ENCODE data around the gene MS4A2.
"Not testable (repeated sequence)": the region's sequence is repeated elsewhere in the genome, so short reads cannot be mapped to it uniquely, and the experiment has no call there.

Gene MS4A2

DNA sequence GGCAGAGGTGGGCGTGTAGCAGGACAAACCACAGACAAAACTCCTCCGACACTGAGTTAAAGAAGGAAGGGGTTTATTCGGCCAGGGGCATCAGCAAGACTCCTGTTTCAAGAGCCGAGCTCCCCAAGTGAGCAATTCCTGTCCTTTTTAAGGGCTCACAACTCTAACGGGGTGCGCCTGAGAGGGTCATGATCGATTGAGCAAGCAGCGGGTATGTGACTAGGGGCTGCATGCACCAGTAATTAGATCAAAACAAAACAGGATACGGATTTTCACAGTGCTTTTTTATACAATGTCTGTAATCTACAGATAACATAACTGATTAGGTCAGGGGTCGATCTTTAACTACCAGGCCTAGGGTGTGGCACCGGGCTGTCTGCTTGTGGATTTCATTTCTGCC is 12.9 kb downstream of the MS4A2 start:
- not testable (repeated sequence) for DNase-seq (ENCODE audit: low spot score)

DNA sequence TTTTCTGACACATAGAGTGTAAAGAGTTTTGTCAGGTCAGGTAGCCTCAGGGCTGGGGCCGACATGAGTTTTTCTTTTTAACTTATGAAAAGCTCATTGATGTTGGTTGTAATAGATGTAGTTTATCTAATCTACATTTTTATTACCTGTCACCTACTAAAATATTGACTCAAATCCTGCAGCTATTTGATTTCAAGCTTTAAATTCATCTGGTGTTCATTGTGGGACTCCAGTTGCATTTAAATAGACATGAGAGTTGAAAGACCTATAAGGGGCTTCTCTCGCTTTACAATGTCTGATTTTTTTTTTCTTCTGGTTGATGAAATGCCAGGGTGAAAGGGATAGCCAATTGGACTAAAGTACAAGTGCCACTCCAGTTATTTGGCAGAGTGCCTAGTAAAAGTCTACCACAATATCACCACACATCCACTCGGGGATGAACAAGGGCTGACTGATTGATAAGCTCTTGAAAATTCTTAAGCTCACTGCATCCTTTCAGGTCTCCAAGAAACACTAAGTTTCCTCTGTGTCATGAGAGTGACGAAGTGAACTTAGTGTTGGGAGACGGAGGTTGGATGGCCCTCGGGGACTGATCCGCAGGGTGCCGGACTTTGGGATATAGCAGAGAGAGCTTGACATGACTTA is 16.1 kb downstream of the MS4A2 start:
- not testable (repeated sequence) for DNase-seq (ENCODE audit: low spot score)

DNA sequence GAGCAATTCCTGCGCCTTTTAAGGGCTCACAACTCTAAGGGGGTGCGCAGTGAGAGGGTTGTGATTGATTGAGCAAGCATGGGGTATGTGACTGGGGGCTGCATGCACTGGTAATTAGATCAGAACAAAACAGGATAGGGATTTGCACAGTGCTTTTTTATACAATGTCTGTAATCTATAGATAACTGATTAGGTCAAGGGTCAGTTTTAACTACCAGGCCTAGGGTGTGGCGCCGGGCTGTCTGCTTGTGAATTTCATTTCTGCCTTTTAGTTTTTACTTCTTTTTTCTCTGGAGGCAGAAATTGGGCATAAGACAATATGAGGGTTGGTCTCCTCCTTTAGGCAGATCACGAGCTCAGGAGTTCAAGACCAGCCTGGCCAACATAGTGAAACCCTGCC is 20.2 kb downstream of the MS4A2 start:
- not testable (repeated sequence) for DNase-seq (ENCODE audit: low spot score)

DNA sequence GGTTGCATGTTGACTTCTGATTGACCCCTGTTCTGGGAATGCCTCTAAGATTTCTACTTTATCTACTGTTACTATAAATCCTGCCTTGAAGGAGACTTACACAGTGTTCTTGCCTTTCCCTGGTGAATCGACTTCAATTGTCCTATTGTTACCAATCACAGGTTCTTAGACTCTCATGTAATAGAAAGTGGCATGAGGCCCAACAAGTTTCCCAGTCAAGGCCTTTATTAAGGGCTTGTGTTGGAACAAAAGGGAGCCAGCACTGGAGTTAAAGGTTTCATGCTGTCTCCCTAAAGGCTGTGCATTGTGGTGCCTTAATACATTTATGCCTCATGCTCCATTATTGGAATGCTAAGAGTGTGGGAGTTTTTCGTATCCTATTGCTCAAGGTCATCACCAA is 23.3 kb downstream of the MS4A2 start:
- no peak for DNase-seq (ENCODE audit: low spot score)

DNA sequence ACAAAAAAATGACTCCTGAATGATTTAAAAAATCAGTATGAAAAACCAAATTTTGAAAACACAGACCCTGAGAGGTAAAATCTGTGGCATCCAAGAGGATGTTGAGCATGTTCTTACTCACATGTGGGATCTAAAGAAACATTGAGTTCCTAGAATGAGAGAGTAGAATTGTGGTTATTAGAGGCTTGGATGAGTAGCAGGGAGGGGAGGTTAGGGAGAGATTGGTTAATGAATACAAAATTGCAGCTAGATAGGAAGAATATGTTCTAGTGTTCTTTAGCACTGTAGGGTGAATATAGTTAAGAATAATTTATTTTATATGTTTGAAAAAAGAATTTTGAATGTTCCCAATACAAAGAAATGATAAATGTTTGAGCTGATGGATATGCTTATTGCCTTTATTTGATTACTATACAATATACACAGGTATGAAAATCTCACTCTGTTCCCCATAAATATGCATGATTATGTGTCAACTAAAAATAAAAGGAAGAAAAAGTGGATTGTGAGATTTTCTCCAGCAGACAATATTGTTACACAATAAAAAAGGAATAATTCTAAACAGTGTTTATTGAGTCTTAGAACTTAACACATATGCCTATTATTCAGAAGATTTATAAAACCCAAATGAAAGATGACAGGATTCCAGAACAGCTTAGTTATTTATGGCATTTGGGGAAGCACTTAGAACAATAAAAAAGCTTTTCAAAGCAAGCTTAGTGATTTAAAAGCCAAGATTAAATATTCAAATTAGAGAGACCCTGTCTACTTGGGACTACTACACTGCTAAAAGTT is 28.7 kb downstream of the MS4A2 start:
- DNase-seq (ENCODE audit: low spot score) = no peak

DNA sequence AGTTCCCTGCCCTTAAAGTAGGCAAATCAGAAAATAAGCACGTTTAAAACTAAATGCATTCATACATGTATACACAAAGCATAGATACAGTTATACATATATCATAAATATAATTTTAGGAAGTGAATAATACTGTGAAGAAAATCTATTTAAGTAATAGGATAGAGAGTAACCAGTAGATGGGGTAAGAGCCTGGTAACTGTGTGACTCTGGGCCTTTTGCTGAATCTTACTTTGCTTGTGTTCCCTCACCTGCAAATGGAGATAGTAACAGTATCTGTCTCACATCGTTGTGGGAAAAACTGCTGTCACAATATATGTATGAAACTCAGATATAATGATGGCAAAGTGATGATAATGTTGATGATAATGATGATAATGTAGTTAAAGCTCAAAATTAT is 29.9 kb downstream of the MS4A2 start:
- DNase-seq (ENCODE audit: low spot score) = no peak

DNA sequence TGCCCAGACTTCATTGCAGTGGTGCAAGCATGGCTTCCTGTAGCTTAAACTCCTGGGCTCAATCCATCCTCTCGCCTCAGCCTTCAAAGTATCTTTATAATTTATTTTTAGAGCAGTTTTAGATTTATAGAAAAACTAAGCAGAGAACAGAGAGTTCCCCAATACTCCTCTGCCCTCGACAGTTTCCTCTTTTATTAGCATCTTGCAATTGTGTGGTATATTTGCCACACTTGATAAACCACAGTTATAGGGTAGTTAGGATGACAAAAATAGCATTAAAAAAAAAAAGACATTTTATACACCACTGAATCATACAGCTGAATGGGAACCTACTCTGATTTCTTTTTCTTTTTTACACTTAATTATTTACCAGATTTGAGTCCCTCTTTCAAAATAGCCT is 31.2 kb downstream of the MS4A2 start:
- DNase-seq (ENCODE audit: low spot score) = no peak

DNA sequence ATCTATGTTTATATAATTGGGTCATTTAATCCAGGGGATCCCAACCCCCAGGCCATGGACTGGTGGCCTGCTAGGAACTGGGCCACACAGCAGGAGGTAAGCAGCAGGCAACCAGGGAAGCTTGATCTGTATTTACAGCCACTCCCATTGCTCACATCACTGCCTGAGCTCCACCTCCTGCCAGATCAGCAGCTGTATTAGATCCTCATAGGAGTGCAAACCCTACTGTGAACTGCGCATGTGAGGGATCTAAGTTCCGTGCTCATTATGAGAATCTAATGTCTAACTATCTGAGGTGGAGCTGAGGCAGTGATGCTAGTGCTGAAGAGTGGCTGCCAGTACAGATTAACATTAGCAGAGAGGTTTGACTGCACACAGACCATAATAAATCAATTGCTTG is 32.8 kb downstream of the MS4A2 start:
- no peak for DNase-seq (ENCODE audit: low spot score)

DNA sequence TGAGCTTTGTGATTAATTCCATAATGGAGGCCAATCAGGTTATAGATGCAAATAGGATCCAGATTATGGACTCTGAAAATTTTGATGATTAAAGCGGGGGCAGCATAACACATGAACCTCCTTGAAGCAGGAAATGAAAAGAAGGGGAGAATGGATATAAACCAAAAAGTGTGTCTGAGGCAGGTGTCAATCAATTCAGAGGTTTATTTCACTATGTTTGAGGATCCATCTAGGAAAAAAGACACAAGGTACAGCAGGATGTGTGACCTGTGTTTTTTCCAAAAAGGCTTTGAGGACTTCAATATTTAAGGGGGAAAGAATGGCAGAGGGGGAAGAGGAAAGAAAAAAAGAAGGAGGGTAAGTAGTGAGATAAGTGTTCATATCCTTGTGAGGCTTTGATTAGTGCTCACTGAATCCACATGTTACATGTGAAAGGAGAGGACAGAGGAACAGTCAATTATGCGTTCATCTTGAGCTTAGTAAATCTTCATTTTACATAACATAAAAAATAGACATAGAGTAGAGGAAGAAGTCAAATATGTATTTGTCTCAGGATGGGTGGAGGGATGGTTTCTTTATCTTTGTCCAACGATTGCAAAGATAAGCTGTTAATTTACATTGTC is 34.1 kb downstream of the MS4A2 start:
- DNase-seq (ENCODE audit: low spot score) = no peak

DNA sequence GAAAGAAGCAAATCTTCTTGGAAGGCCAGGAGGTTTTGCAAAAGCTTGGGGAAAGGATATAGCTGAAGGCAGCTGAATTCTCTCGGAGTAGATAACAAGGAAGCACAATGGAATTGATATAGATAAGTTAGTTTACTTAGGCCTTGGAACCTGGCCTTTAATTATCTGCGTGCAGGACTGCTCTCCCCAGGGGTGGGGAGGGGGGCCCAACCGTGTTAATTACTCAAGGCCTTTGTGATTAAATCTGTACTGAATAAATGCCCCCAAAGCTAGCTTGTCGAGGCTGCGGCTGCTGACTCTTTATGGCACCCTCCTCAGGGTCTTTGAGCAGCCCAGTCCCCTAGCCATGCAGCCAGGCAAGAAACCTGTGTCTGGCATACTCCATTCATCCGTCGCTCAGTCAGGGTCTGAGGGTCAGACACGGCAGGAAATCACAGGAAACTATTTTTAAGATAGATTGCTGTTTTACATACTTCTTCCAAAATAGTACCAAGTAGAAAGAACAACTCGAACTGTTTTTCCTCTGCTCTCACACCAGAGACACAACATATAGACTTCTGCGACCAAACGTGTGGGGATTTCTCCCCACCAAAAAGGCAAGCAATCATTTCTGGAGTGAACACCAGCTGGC is 36.5 kb downstream of the MS4A2 start:
- no peak for DNase-seq (ENCODE audit: low spot score)

DNA sequence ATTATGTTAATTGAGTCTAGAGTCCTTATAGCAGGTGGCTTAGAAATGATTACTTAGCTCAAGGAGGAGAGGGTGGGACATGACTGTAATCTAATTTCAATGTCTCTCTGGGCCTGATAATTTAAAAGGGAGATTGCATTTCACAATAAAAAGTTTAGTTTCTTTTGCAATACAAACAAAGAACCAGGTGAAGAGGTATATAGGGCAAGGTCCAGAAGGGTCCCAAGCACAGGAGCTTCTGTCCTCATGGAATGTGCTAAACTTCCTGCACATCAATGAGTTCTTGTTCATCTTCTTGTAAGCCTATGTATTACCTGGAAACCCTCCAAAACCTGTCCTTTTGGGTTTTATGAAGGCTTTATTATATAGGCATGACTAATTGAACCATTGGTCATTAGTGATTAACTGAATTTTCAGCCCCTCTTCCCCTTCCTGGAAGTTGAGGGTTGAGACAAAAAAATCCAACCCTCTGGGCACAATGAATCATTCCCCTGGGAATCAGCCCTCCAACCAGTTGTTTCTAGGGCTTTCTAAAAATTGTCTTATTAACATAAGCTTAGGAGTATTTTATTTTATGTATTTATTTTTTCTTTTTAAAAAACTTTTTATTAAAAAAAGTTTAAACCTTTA is 37.6 kb downstream of the MS4A2 start:
- no peak for DNase-seq (ENCODE audit: low spot score)

DNA sequence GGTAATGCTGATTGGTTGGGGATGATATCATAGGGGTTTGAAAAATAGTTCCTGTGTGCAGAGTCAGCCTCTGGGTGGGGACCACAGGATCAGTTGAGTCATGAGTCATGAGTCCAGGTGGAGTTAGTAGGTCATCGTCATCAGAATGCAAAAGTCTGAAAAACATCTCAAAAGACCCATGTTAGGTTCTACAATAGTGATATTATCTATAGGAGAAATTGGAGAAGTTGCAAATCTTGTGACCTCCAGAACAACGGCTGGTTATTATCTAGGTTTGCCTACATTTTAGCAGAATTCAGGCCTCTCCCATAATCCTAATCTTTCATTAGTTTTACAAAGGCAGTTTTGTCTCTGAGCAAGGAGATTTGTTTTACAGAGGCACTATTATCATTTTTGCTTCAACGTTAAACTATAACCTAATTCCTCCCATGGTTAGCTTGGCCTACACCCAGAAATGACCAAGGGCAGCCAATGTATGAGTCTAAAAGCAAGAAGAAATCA is 38.9 kb downstream of the MS4A2 start:
- no peak for DNase-seq (ENCODE audit: low spot score)

DNA sequence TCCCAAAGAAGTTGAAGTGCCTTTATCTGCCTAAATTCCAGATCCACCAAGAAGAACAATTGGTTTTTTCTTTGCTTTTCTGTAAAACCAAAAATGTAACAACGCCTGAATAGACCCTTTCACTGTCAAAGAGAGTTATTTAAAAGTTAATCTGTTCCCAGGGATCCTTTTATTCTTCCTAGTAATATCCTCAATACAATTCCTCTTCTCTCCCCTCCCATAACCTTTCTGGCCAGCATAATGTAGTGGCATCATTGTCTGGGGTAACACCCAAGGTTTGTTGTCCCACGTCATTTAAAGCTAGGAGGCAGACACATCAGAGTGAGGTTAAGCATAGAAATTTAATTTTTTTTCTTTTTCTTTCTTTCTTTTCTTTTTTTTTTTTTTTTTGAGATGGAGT is 39.9 kb downstream of the MS4A2 start:
- DNase-seq (ENCODE audit: low spot score) = no peak

DNA sequence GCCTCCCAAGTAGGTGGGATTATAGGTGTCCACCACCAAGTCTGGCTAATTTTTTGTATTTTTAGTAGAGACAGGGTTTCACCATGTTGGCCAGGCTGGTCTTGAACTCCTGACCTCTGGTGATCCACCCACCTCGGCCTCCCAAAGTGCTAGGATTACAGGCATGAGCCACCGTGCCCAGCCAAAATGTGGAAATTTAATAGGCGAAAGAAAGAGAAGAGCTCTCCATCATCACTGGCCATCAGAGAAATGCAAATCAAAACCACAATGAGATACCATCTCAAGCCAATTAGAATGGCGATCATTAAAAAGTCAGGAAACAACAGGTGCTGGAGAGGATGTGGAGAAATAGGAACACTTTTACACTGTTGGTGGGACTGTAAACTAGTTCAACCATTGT is 40.4 kb downstream of the MS4A2 start:
- not testable (repeated sequence) for DNase-seq (ENCODE audit: low spot score)

DNA sequence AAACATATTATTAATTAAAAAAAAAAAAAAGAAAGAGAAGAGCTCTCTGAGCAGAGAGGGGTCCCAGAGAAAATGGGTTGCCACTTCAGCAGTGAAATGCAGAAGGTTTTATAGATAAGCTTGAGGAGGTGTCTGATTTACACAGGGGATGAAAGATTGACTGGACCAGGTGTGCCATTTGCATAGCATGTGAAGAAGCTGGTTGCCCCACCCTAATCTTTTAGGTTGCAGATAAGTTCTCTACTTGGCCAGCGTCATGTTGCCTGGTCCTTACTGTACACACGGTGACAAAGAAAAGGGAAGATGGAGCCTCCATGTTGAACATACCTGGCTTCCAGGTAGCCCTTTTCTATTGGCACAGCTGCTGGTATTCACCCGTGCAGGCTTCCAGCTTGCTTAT is 41.4 kb downstream of the MS4A2 start:
- DNase-seq (ENCODE audit: low spot score) = no peak

DNA sequence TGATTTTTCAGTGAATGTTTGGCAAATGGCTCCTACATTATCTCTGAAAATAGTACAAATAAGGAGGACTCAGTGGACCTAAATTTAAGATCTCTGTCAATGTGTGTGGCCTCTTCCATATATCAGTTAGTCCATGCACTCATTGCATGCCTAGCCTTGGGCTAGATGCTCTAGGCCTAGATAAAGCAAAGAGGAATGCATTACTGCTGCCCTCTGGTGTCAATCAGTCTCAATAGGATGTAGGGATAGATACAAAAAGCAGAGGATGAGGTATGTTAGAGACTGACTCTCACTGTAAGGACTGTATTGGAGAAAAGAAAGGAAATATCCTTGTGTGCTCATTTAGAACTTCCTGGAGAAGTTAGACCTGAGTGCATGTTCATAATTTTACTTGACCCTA is 42.0 kb downstream of the MS4A2 start:
- no peak for DNase-seq (ENCODE audit: low spot score)

DNA sequence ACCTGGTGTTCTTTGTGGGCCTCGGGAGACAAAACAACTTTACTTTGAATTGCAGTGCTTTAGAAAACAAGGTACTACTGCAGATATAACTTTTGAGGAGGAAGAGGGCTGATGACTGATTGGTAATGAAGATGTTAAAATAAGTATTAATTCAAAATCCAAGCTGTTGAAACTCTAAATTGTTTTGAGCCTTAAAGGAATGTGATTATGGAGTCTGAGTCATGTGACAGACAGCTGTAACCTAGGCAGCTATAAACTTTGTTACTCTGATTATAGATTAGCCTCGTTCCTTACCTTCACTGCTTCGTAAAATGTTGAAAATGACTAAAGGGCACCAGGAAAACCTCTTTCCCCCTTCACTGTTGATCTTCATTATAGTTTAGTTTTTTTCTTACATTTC is 43.4 kb downstream of the MS4A2 start:
- DNase-seq (ENCODE audit: low spot score) = no peak

DNA sequence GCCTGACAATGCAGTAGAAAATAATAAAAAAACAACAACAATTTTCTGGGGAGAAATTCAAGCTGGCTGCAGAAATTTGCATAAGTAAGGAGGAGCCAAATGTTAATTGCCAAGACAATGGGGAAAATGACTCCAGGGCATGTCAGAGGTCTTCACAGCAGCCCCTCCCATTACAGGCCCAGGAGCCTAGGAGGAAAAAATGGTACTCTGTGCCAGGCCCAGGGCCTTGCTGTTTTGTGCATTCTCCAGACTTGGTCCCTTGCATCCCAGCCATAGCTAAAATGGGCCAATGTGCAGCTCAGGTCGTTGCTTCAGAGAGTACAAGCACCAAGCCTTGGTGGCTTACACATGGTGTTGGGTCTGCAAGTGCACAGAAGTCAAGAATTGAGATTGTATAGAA is 45.5 kb downstream of the MS4A2 start:
- DNase-seq (ENCODE audit: low spot score) = no peak

DNA sequence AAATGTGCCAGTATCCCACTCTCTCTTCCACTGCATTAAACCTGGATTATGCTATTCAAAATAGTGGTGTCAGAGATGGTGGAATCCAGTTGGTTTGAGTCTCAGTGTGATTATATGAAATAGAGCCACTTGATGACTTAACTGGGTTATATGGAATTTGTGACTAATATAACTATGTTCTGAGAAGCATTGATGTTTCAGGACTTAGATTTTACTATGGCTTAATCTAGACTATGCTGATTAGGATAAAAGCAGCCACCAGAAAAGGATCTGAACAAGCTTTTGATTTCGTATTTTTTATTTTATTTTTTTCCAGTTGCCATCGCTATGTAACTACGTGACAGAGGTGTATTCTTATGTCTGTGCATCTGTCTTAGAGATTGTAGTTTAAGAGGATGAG is 55.3 kb downstream of the MS4A2 start:
- DNase-seq (ENCODE audit: low spot score) = no peak

DNA sequence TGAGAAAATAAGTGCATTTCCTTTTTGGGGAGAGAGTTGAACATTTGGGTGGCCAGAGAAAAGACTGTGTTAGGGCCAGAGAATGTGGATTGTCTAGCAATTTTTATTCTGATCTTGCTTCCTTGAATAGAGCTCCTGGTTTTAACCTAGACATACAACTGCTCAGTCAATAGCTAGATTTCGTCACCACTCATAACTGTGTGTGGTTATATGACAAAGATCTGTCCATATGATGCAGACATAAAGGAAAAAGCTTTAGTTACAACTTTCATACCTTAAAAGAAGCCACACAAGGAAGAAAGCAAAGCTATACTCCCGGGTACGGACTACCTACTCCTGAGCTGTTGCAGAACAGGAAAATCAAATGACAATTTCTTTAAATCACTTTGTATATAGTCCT is 57.2 kb downstream of the MS4A2 start:
- no peak for DNase-seq (ENCODE audit: low spot score)

Measured in CD4-positive, alpha-beta T cell treated with Interleukin-15 for 4 hours (primary cell).